Right lobe of liver (tissue), 4 donors: ENCODE measurements around the gene CAPZB.

Experiments used
- POLR2A ChIP-seq: fragments of 450-650 bp; IDR thresholded peaks from one replicate; pipeline ENCODE4 v1.6.1; 2017; ENCODE audit warnings: antibody characterized with exemption, mild to moderate bottlenecking
- TF ChIP-seq, protein P1 (sequence below), 4 donors: fragments of 200-600 bp in 3 of 4; fragments of 450-650 bp in 1 of 4; IDR thresholded peaks; one replicate each; pipeline versions ENCODE4 v1.5.1 to v1.8.0; 2016 to 2022; ENCODE audit warnings: antibody characterized with exemption in 4 of 4, mild to moderate bottlenecking in 2 of 4
- donor health status: DM: no; HTN: no; CAD: no.
- donor health status: DM: no; HTN: no; CAD: no.
- donor health status: DM: no; HTN: yes; CAD: no.

DNA sequence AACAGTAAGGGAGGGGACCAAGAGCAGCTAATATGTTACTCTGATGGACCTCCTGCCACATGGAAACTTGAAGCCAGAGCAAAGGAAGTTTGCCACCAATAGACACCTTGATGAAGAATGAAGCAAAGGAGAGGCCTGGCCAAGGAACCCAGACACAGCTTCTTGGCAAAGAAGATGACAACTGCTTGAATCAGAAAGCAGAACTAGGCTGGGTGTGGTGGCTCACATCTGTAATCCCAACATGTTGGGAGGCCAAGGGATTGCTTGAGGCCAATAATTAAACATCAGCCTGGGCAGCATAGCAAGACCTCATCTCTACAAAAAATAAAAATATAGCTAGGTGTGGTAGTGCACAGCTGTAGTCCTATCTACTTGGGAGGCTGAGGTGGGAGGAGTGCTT lies 31.7 kb upstream of the CAPZB start:
- TF ChIP-seq, protein P1, sequence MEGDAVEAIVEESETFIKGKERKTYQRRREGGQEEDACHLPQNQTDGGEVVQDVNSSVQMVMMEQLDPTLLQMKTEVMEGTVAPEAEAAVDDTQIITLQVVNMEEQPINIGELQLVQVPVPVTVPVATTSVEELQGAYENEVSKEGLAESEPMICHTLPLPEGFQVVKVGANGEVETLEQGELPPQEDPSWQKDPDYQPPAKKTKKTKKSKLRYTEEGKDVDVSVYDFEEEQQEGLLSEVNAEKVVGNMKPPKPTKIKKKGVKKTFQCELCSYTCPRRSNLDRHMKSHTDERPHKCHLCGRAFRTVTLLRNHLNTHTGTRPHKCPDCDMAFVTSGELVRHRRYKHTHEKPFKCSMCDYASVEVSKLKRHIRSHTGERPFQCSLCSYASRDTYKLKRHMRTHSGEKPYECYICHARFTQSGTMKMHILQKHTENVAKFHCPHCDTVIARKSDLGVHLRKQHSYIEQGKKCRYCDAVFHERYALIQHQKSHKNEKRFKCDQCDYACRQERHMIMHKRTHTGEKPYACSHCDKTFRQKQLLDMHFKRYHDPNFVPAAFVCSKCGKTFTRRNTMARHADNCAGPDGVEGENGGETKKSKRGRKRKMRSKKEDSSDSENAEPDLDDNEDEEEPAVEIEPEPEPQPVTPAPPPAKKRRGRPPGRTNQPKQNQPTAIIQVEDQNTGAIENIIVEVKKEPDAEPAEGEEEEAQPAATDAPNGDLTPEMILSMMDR (IDR thresholded peaks at IDR 0.05), result no peak
- no peak for TF ChIP-seq POLR2A
